Liver (tissue), 9 donors: ENCODE data around the gene ERO1B. TPM values are rescaled to one million over a fixed set of nuclear protein-coding genes. Genes with fewer than 3 reads are reported as not detected.

Source experiments
- DNase-seq: peaks from one replicate; pipeline ENCODE4 v3.0.0-alpha.2; 2017; ENCODE audit warnings: low spot score
- H3K27ac ChIP-seq, 2 donors: one replicate each; pipeline ENCODE4 v1.7.0; 2013; ENCODE audit warnings: inconsistent platforms in 2 of 2, low read length in 2 of 2, control low read depth in 1 of 2, low read depth in 1 of 2, mild to moderate bottlenecking in 1 of 2
- H3K27me3 ChIP-seq, 4 donors: one replicate each; pipeline versions ENCODE4 v1.6.1 to v1.7.0; 2013; ENCODE audit warnings: low read length in 3 of 4, inconsistent platforms in 1 of 4, mild to moderate bottlenecking in 1 of 4, moderate library complexity in 1 of 4; ENCODE audit not compliant: control insufficient read depth in 4 of 4, insufficient read depth in 4 of 4
- H3K36me3 ChIP-seq, 4 donors: one replicate each; pipeline versions ENCODE4 v1.6.1 to v1.7.0; 2013; ENCODE audit warnings: low read length in 3 of 4, mild to moderate bottlenecking in 3 of 4, low read depth in 1 of 4, moderate library complexity in 1 of 4; ENCODE audit not compliant: control insufficient read depth in 4 of 4, insufficient read depth in 3 of 4
- H3K4me1 ChIP-seq, 4 donors: one replicate each; pipeline versions ENCODE4 v1.6.1 to v1.7.0; 2013; ENCODE audit warnings: low read length in 3 of 4, mild to moderate bottlenecking in 3 of 4, moderate library complexity in 1 of 4; ENCODE audit not compliant: control insufficient read depth in 4 of 4, insufficient read depth in 4 of 4
- H3K4me3 ChIP-seq, 3 donors: one replicate each; pipeline versions ENCODE4 v1.6.1 to v1.7.0; 2013; ENCODE audit warnings: low read length in 3 of 3, control low read depth in 1 of 3, low read depth in 1 of 3, mild to moderate bottlenecking in 1 of 3
- H3K9ac ChIP-seq, 2 donors: one replicate each; pipeline ENCODE4 v1.7.0; 2013; ENCODE audit warnings: low read length in 2 of 2, mild to moderate bottlenecking in 2 of 2, moderate library complexity in 2 of 2, control low read depth in 1 of 2, low read depth in 1 of 2
- H3K9me3 ChIP-seq, 4 donors: one replicate each; pipeline versions ENCODE4 v1.6.1 to v1.7.0; 2013; ENCODE audit warnings: low read length in 3 of 4; ENCODE audit not compliant: control insufficient read depth in 4 of 4
- EGR1 ChIP-seq, 2 donors: IDR thresholded peaks; 2 replicates each; pipeline ENCODE4 v1.6.1; 2016 to 2018; ENCODE audit warnings: antibody characterized with exemption in 2 of 2, low read depth in 2 of 2
- FOXA1 ChIP-seq: IDR thresholded peaks from 2 replicates; pipeline ENCODE4 v1.6.1; 2016; ENCODE audit warnings: antibody characterized with exemption
- FOXA2 ChIP-seq: IDR thresholded peaks from 2 replicates; pipeline ENCODE4 v1.6.1; 2016; ENCODE audit warnings: antibody characterized with exemption
- GABPA ChIP-seq, 2 donors: IDR thresholded peaks in 1 of 2; conservative IDR thresholded peaks in 1 of 2; 2 replicates each; pipeline ENCODE4 v1.6.1; 2016; ENCODE audit warnings: antibody characterized with exemption in 2 of 2, mild to moderate bottlenecking in 1 of 2, moderate library complexity in 1 of 2
- HNF4A ChIP-seq, 2 donors: conservative IDR thresholded peaks; 2 replicates each; pipeline ENCODE4 v1.6.1; 2016; ENCODE audit warnings: antibody characterized with exemption in 2 of 2, mild to moderate bottlenecking in 2 of 2
- HNF4G ChIP-seq: IDR thresholded peaks from 2 replicates; pipeline ENCODE4 v1.6.1; 2016; ENCODE audit warnings: antibody characterized with exemption
- JUND ChIP-seq, 2 donors: IDR thresholded peaks; 2 replicates each; pipeline ENCODE4 v1.6.1; 2016; ENCODE audit warnings: antibody characterized with exemption in 2 of 2
- NR2F2 ChIP-seq: IDR thresholded peaks from 2 replicates; pipeline ENCODE4 v1.6.1; 2016; ENCODE audit warnings: antibody characterized with exemption
- RAD21 ChIP-seq, 2 donors: IDR thresholded peaks; 2 replicates each; pipeline ENCODE4 v1.6.1; 2016; ENCODE audit warnings: antibody characterized with exemption in 2 of 2, mild to moderate bottlenecking in 2 of 2
- REST ChIP-seq: IDR thresholded peaks from 2 replicates; pipeline ENCODE4 v1.6.1; 2016; ENCODE audit warnings: antibody characterized with exemption, mild to moderate bottlenecking
- RXRA ChIP-seq, 2 donors: IDR thresholded peaks; 2 replicates each; pipeline ENCODE4 v1.6.1; 2017 to 2018; ENCODE audit warnings: antibody characterized with exemption in 2 of 2, mild to moderate bottlenecking in 1 of 2
- SP1 ChIP-seq: IDR thresholded peaks from 2 replicates; pipeline ENCODE4 v1.6.1; 2018; ENCODE audit warnings: antibody characterized with exemption, mild to moderate bottlenecking
- TAF1 ChIP-seq: conservative IDR thresholded peaks from 2 replicates; pipeline ENCODE4 v1.6.1; 2016; ENCODE audit warnings: antibody characterized with exemption, mild to moderate bottlenecking
- YY1 ChIP-seq: IDR thresholded peaks from 2 replicates; pipeline ENCODE4 v1.6.1; 2016; ENCODE audit warnings: antibody characterized with exemption, mild to moderate bottlenecking
- ZBTB33 ChIP-seq: IDR thresholded peaks from 2 replicates; pipeline ENCODE4 v1.6.1; 2016; ENCODE audit warnings: antibody characterized with exemption
- WGBS: extraction: QIAGEN DNeasy Blood & Tissue Kit; methylation state at CpG from one replicate; pipeline ENCODE4 v1.1.7; 2013; 5-methylcytosine and 5-hydroxymethylcytosine counted together
- polyA plus RNA-seq, 2 donors: library from polyadenylated mRNA; stranded (reverse) in 1 of 2; unstranded in 1 of 2; fragments of 200-250 nt in 1 of 2; fragments of >200 nt in 1 of 2; fragmentation: Nextera tagmentation in 1 of 2; extraction: Ambion mirVana in 1 of 2; gene quantifications; one replicate each; pipeline versions ENCODE4 v1.2.1 to v1.2.3, GENCODE V29; 2013 to 2015
- total RNA-seq, 2 donors: library from RNA; depleted of rRNA; stranded (reverse); fragments of >200 nt; gene quantifications; one replicate each; pipeline ENCODE4 v1.2.3, GENCODE V29; 2014
- TF ChIP-seq, protein P1 (sequence below): IDR thresholded peaks from 2 replicates; pipeline ENCODE4 v1.6.1; 2016; ENCODE audit warnings: antibody characterized with exemption
- TF ChIP-seq, protein P2 (sequence below): IDR thresholded peaks from 2 replicates; pipeline ENCODE4 v1.6.1; 2016; ENCODE audit warnings: antibody characterized with exemption
- donor health status: healthy.
- donor health status: healthy.
- donor health status: healthy.
- donor health status: healthy.
- donor health status: healthy.

Gene ERO1B
- total and polyA plus RNA-seq, 4 donors, result 5.5 to 22.9 (median 8.9) TPM

DNA sequence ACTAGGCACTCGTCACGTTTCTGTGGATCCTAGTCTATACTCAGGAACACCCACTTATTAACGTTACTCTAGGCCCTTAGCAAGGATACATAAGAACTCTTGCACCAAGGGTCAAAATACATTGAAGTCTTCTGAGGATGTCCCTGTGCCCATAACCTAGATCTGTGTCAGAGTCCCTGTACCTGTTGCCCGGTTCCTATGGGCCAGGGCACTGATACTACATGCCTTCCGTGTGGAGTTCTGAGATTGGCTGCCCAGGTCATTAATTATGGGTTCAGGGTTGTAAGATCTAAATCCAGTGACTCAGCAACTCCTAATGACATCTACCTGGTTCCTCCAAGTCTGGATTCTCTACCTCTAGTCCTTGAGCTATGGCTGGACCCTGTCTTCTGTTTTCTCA is 69.9 kb downstream of the ERO1B start:
- Histone ChIP-seq H3K4me1 (no peaks in the 10 kb centered on the region), H3K9ac (no peak overlapping the region), H3K27me3 (no peaks in the 10 kb centered on the region), H3K4me3 (no peak overlapping the region), H3K9me3 (no peaks in the 10 kb centered on the region), H3K36me3 (peaks cover 0 to 7% (median 0%) of the 10 kb centered on the region in 4 donors), H3K27ac (no peak overlapping the region)
- TF ChIP-seq FOXA2 (no peak), RAD21 (IDR thresholded peaks at IDR 0.05) (no peak), TAF1 (no peak), SP1 (no peak), HNF4G (no peak), GABPA (IDR thresholded peaks at IDR 0.05 in 1 of 2, conservative IDR thresholded peaks at IDR 0.05 in 1 of 2) (no peak), ZBTB33 (no peak), HNF4A (conservative IDR thresholded peaks at IDR 0.05) (no peak), JUND (IDR thresholded peaks at IDR 0.05) (no peak), FOXA1 (no peak)
- TF ChIP-seq, protein P1, sequence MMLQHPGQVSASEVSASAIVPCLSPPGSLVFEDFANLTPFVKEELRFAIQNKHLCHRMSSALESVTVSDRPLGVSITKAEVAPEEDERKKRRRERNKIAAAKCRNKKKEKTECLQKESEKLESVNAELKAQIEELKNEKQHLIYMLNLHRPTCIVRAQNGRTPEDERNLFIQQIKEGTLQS, result no peak
- WGBS, result 97% methylated on average over 5 of the region's 5 CpGs
- no peak for DNase-seq

DNA sequence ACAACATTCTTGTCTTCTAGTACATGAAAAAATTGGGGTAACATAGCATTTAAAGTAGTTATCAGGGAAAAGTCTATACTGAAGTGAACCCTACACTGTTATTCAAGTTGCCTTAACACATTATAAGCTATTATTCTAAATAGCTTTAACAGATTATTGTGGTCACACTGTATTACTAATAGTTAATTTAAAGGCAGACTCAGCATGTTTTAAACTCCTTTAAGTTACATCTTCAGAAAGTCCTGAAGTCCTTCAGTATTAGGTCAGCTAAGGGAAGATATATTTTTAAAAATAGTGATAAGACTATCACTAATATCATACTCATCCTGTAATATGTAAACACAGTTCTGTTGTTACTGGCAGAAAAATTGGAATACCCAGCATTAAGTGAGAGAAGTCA is 72.0 kb downstream of the ERO1B start:
- TF ChIP-seq, protein P1, result no peak
- TF ChIP-seq, protein P2, sequence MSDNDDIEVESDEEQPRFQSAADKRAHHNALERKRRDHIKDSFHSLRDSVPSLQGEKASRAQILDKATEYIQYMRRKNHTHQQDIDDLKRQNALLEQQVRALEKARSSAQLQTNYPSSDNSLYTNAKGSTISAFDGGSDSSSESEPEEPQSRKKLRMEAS, result no peak
- no peak for TF ChIP-seq JUND (IDR thresholded peaks at IDR 0.05)
- TF ChIP-seq ZBTB33, result no peak
- no peak for TF ChIP-seq FOXA2
- no peak for TF ChIP-seq HNF4G
- TF ChIP-seq FOXA1, result no peak
- Histone ChIP-seq H3K4me3 (no peak overlapping the region), H3K9me3 (no peaks in the 10 kb centered on the region), H3K27ac (no peak overlapping the region), H3K36me3 (peaks cover 0 to 5% (median 0%) of the 10 kb centered on the region in 4 donors), H3K27me3 (no peaks in the 10 kb centered on the region), H3K9ac (no peak overlapping the region), H3K4me1 (no peaks in the 10 kb centered on the region)
- DNase-seq, result no peak

GRCh38 chr1:236209185-236209584 is 72.6 kb downstream of the ERO1B start:
- H3K4me3 ChIP-seq, result no peak overlapping the region
- H3K27ac ChIP-seq, result no peak overlapping the region
- TF ChIP-seq, protein P1, result no peak
- TF ChIP-seq HNF4G (no peak), NR2F2 (no peak), FOXA1 (no peak), ZBTB33 (no peak), REST (no peak), RXRA (IDR thresholded peaks at IDR 0.05) (no peak), HNF4A (conservative IDR thresholded peaks at IDR 0.05) (no peak), EGR1 (IDR thresholded peaks at IDR 0.05; ENCODE audit: low read depth in 2 of 2) (no peak), YY1 (no peak), RAD21 (IDR thresholded peaks at IDR 0.05) (no peak), JUND (IDR thresholded peaks at IDR 0.05) (no peak), SP1 (no peak)
- no peak for DNase-seq
- H3K36me3 ChIP-seq, result peaks cover 0 to 5% (median 0%) of the 10 kb centered on the region in 4 donors
- no peaks in the 10 kb centered on the region for H3K27me3 ChIP-seq
- H3K4me1 ChIP-seq, result no peaks in the 10 kb centered on the region
- 66% methylated on average over 2 of the region's 2 CpGs for WGBS
- no peak overlapping the region for H3K9ac ChIP-seq
- H3K9me3 ChIP-seq, result no peaks in the 10 kb centered on the region
